Endothelial cell (in vitro differentiated cells): ENCODE measurements around the gene ZNF783. TPM values are rescaled to one million over a fixed set of nuclear protein-coding genes. Genes with fewer than 3 reads are reported as not detected.
A peak's percentile ranks its signal among the peaks of the same experiment; 100 is the strongest.
"Not testable (repeated sequence)": the region's sequence is repeated elsewhere in the genome, so short reads cannot be mapped to it uniquely, and the experiment has no call there.

ENCODE experiments used
- DNase-seq: peaks from one replicate; pipeline ENCODE4 v3.0.0; 2021; ENCODE audit warnings: low spot score
- H3K27ac Mint-ChIP-seq: one replicate; pipeline ENCODE4 v1.8.0; 2021; ENCODE audit warnings: mixed read lengths, inconsistent platforms; ENCODE audit not compliant: unreplicated experiment
- H3K27me3 Mint-ChIP-seq: one replicate; pipeline ENCODE4 v1.8.0; 2021; ENCODE audit warnings: mild to moderate bottlenecking, moderate library complexity, mixed read lengths, inconsistent platforms; ENCODE audit not compliant: unreplicated experiment
- H3K36me3 Mint-ChIP-seq: one replicate; pipeline ENCODE4 v1.8.0; 2021; ENCODE audit warnings: mild to moderate bottlenecking, low read depth, mixed read lengths, inconsistent platforms; ENCODE audit not compliant: unreplicated experiment
- H3K4me1 Mint-ChIP-seq: one replicate; pipeline ENCODE4 v1.8.0; 2021; ENCODE audit warnings: mild to moderate bottlenecking, mixed read lengths, inconsistent platforms; ENCODE audit not compliant: unreplicated experiment
- H3K4me3 Mint-ChIP-seq: one replicate; pipeline ENCODE4 v1.8.0; 2021; ENCODE audit warnings: mild to moderate bottlenecking, mixed read lengths, inconsistent platforms; ENCODE audit not compliant: unreplicated experiment
- H3K9me3 Mint-ChIP-seq: one replicate; pipeline ENCODE4 v1.8.0; 2021; ENCODE audit warnings: mixed read lengths, inconsistent platforms; ENCODE audit not compliant: unreplicated experiment
- total RNA-seq: library from RNA; stranded (reverse); fragmentation: NEBNext Ultra II Directional; extraction: Animal tissue kit (Norgen Biotek cat#: 25700); gene quantifications from one replicate; pipeline ENCODE4 v1.2.1, GENCODE V29; 2021; ENCODE audit not compliant: unreplicated experiment
- TF ChIP-seq, protein P1 (sequence below): fragments of 200-600 bp; sonication (generic); IDR thresholded peaks from one replicate; pipeline ENCODE4 v1.5.0; 2021; ENCODE audit warnings: antibody characterized with exemption; ENCODE audit not compliant: unreplicated experiment

The ZNF783 gene
- total RNA-seq, 1 donor from 2014 or later: 15.3 TPM

- H3K36me3 Mint-ChIP-seq: peaks cover 35% of the 10 kb centered on the region
- no peak overlapping the region for H3K27ac Mint-ChIP-seq
- no peaks in the 10 kb centered on the region for H3K9me3 Mint-ChIP-seq
- TF ChIP-seq, protein P1, sequence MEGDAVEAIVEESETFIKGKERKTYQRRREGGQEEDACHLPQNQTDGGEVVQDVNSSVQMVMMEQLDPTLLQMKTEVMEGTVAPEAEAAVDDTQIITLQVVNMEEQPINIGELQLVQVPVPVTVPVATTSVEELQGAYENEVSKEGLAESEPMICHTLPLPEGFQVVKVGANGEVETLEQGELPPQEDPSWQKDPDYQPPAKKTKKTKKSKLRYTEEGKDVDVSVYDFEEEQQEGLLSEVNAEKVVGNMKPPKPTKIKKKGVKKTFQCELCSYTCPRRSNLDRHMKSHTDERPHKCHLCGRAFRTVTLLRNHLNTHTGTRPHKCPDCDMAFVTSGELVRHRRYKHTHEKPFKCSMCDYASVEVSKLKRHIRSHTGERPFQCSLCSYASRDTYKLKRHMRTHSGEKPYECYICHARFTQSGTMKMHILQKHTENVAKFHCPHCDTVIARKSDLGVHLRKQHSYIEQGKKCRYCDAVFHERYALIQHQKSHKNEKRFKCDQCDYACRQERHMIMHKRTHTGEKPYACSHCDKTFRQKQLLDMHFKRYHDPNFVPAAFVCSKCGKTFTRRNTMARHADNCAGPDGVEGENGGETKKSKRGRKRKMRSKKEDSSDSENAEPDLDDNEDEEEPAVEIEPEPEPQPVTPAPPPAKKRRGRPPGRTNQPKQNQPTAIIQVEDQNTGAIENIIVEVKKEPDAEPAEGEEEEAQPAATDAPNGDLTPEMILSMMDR: no peak
- H3K27me3 Mint-ChIP-seq: peaks cover 2% of the 10 kb centered on the region
- H3K4me1 Mint-ChIP-seq: no peaks in the 10 kb centered on the region
- DNase-seq: no peak
- H3K4me3 Mint-ChIP-seq: no peak overlapping the region
These were observed 4.5 kb downstream of the ZNF783 start for GRCh38 chr7:149266451-149266850.

GRCh38 chr7:149267733-149268132 lies 5.7 kb downstream of the ZNF783 start:
- Mint-ChIP-seq H3K27ac (no peak overlapping the region), H3K9me3 (no peaks in the 10 kb centered on the region), H3K4me3 (peak overlapping the region; percentile 3), H3K4me1 (no peaks in the 10 kb centered on the region), H3K36me3 (peaks cover 35% of the 10 kb centered on the region), H3K27me3 (peaks cover 2% of the 10 kb centered on the region)
- TF ChIP-seq, protein P1: no peak
- DNase-seq: no peak

- H3K36me3 Mint-ChIP-seq: peaks cover 25% of the 10 kb centered on the region
These were observed 12.4 kb downstream of the ZNF783 start for GRCh38 chr7:149274424-149274823.

GRCh38 chr7:149277871-149278270 lies 15.9 kb downstream of the ZNF783 start:
- H3K4me3 Mint-ChIP-seq: no peak overlapping the region
- peak overlapping the region; percentile 64 for H3K27ac Mint-ChIP-seq
- H3K4me1 Mint-ChIP-seq: peaks cover 18% of the 10 kb centered on the region
- no peaks in the 10 kb centered on the region for H3K9me3 Mint-ChIP-seq
- DNase-seq: no peak
- peaks cover 38% of the 10 kb centered on the region for H3K36me3 Mint-ChIP-seq
- peaks cover 12% of the 10 kb centered on the region for H3K27me3 Mint-ChIP-seq
- TF ChIP-seq, protein P1: no peak

More at GRCh38 chr7:149274424-149274823, 12.4 kb downstream of the ZNF783 start:
- H3K9me3 Mint-ChIP-seq, H3K4me1 Mint-ChIP-seq, H3K27ac Mint-ChIP-seq, H3K27me3 Mint-ChIP-seq, DNase-seq: not testable (repeated sequence)
- H3K4me3 Mint-ChIP-seq: peak overlapping the region; percentile 6

GRCh38 chr7:149278396-149278795 lies 16.4 kb downstream of the ZNF783 start:
- H3K27me3 Mint-ChIP-seq: peaks cover 12% of the 10 kb centered on the region
- peak overlapping the region; percentile 42 for H3K4me3 Mint-ChIP-seq
- DNase-seq: no peak
- peaks cover 38% of the 10 kb centered on the region for H3K36me3 Mint-ChIP-seq
- H3K27ac Mint-ChIP-seq: peak overlapping the region; percentile 64
- no peaks in the 10 kb centered on the region for H3K9me3 Mint-ChIP-seq
- H3K4me1 Mint-ChIP-seq: peaks cover 23% of the 10 kb centered on the region
- TF ChIP-seq, protein P1: no peak
